Inflammatory macrophage treated with lipopolysaccharide for 1 hour (primary cell): ENCODE data around the gene SLC6A1.
A peak's percentile ranks its signal among the peaks of the same experiment; 100 is the strongest.
"Not testable (repeated sequence)": the region's sequence is repeated elsewhere in the genome, so short reads cannot be mapped to it uniquely, and the experiment has no call there.

Experiments
- DNase-seq, 2 donors: peaks; one replicate each; pipeline ENCODE4 v3.0.0-alpha.2; 2020 to 2022

SLC6A1 gene

GRCh38 chr3:11024181-11024580 lies 31.6 kb downstream of the SLC6A1 start:
- DNase-seq: no peak

GRCh38 chr3:11029948-11030347 lies 37.4 kb downstream of the SLC6A1 start:
- no peak for DNase-seq

- DNase-seq: no peak
These were observed 41.3 kb downstream of the SLC6A1 start for GRCh38 chr3:11033871-11034270.

GRCh38 chr3:11034309-11034985 lies 41.9 kb downstream of the SLC6A1 start:
- DNase-seq: no peak

GRCh38 chr3:11035757-11036505 lies 43.4 kb downstream of the SLC6A1 start:
- no peak for DNase-seq

GRCh38 chr3:11037241-11037873 lies 44.8 kb downstream of the SLC6A1 start:
- DNase-seq: no peak

- DNase-seq: no peak
These were observed 45.4 kb downstream of the SLC6A1 start for GRCh38 chr3:11037976-11038375.

GRCh38 chr3:11045536-11045935 lies 53.0 kb downstream of the SLC6A1 start:
- no peak for DNase-seq

- DNase-seq: no peak
These were observed 55.0 kb downstream of the SLC6A1 start for GRCh38 chr3:11047500-11047899.

GRCh38 chr3:11050666-11051323 lies 58.2 kb downstream of the SLC6A1 start:
- DNase-seq: no peak

GRCh38 chr3:11053926-11054503 lies 61.5 kb downstream of the SLC6A1 start:
- no peak for DNase-seq

GRCh38 chr3:11054739-11055438 lies 62.3 kb downstream of the SLC6A1 start:
- DNase-seq: no peak

- no peak for DNase-seq
These were observed 62.9 kb downstream of the SLC6A1 start for GRCh38 chr3:11055496-11055895.

GRCh38 chr3:11056531-11057050 lies 64.0 kb downstream of the SLC6A1 start:
- DNase-seq: no peak

- DNase-seq: no peak
These were observed 65.1 kb downstream of the SLC6A1 start for GRCh38 chr3:11057655-11058054.

- DNase-seq: peak; percentile 36 to 79
These were observed 66.7 kb downstream of the SLC6A1 start for GRCh38 chr3:11059090-11059798.

- no peak for DNase-seq
These were observed 67.2 kb downstream of the SLC6A1 start for GRCh38 chr3:11059799-11060115.

- peak in 1 of 2 donors; percentile 54 for DNase-seq
These were observed 68.1 kb downstream of the SLC6A1 start for GRCh38 chr3:11060500-11061251.

- not testable (repeated sequence) for DNase-seq
These were observed 68.8 kb downstream of the SLC6A1 start for GRCh38 chr3:11061268-11061871.

GRCh38 chr3:11062704-11063103 lies 70.2 kb downstream of the SLC6A1 start:
- DNase-seq: no peak
